M059J (cell line): ENCODE measurements around the gene FBXL15. TPM values are rescaled to one million over a fixed set of nuclear protein-coding genes. Genes with fewer than 3 reads are reported as not detected.

Source experiments
- DNase-seq: peaks from one replicate; pipeline ENCODE4 v3.0.0-alpha.2; 2012; ENCODE audit warnings: low read depth
- total RNA-seq: library from RNA; depleted of rRNA; stranded (reverse); fragments of >200 nt; shearing (Covaris generic); gene quantifications from 2 replicates; pipeline ENCODE4 v1.2.3, GENCODE V29; 2014

Gene FBXL15
- total RNA-seq, 1 experiment from 2014 or later, result 18.8 TPM

- peak; percentile 77 for DNase-seq
These were observed 6.2 kb downstream of the FBXL15 start for GRCh38 chr10:102426803-102427287.

- no peak for DNase-seq
These were observed 8.8 kb downstream of the FBXL15 start for GRCh38 chr10:102429468-102429867.

GRCh38 chr10:102431452-102432124, 11.0 kb downstream of the FBXL15 start:
- DNase-seq, result peak; percentile 19

GRCh38 chr10:102432162-102432950, 11.7 kb downstream of the FBXL15 start, which contains the start of gene CUEDC2:
Gene CUEDC2 (minus strand): TSS chr10:102432574. CDS start chr10:102425188, 7,386 bp downstream.
- DNase-seq, result peak; percentile 96

- DNase-seq, result no peak
These were observed 13.0 kb downstream of the FBXL15 start for GRCh38 chr10:102433619-102434046.

GRCh38 chr10:102434394-102435132, 13.9 kb downstream of the FBXL15 start:
- peak; percentile 38 for DNase-seq

- DNase-seq, result no peak
These were observed 14.5 kb downstream of the FBXL15 start for GRCh38 chr10:102435133-102435497.

- DNase-seq, result no peak
These were observed 15.0 kb downstream of the FBXL15 start for GRCh38 chr10:102435529-102436233.

GRCh38 chr10:102436312-102436711, 15.7 kb downstream of the FBXL15 start:
- DNase-seq, result no peak

GRCh38 chr10:102437515-102437914, 16.9 kb downstream of the FBXL15 start:
- DNase-seq, result no peak

- no peak for DNase-seq
These were observed 17.7 kb downstream of the FBXL15 start for GRCh38 chr10:102438374-102438773.

GRCh38 chr10:102444851-102445250, 24.2 kb downstream of the FBXL15 start:
- no peak for DNase-seq

GRCh38 chr10:102449321-102450123, 28.9 kb downstream of the FBXL15 start:
- peak; percentile 79 for DNase-seq

GRCh38 chr10:102450124-102450373, 29.4 kb downstream of the FBXL15 start:
- DNase-seq, result no peak

GRCh38 chr10:102450374-102451104, 29.9 kb downstream of the FBXL15 start:
- DNase-seq, result peak; percentile 77

GRCh38 chr10:102451105-102451969, 30.7 kb downstream of the FBXL15 start, which contains the start of gene C10orf95:
Gene C10orf95 (minus strand): TSS chr10:102451543. CDS start chr10:102451093, 450 bp downstream.
- DNase-seq, result no peak

GRCh38 chr10:102452672-102453340, 32.2 kb downstream of the FBXL15 start:
- peak; percentile 94 for DNase-seq

GRCh38 chr10:102453502-102453901, 32.9 kb downstream of the FBXL15 start:
- DNase-seq, result peak; percentile 68
